CD4-positive, alpha-beta T cell (primary cell): ENCODE measurements around the gene MCCC1. TPM values are rescaled to one million over a fixed set of nuclear protein-coding genes. Genes with fewer than 3 reads are reported as not detected.

ENCODE experiments used
- ATAC-seq: fragments of 200-7000 bp; cut with Tn5 transposase; one replicate; pipeline ENCODE4 v1.10.0; 2022; ENCODE audit warnings: mild to moderate bottlenecking; ENCODE audit not compliant: poor library complexity
- CTCF ChIA-PET: fragments of 350-600 bp; sonication (Branson Sonifier 250); formaldehyde crosslinking; loops from one replicate; lab custom pipeline; 2021; ENCODE audit warnings: antibody characterized with exemption, inconsistent platforms; lab: Charles Lee
- POLR2A ChIA-PET: fragments of 350-600 bp; sonication (Branson Sonifier 250); formaldehyde crosslinking; loops from one replicate; lab custom pipeline; 2021; ENCODE audit warnings: antibody characterized with exemption, inconsistent platforms; lab: Charles Lee
- DNase-seq, 14 experiments: peaks; one replicate each; pipeline ENCODE4 v3.0.0-alpha.2; 2013 to 2020; ENCODE audit warnings: mixed read lengths in 2 of 14
- H3K27ac ChIP-seq, 2 donors: one replicate each; pipeline versions ENCODE4 v1.5.1 to v1.7.0; 2013; ENCODE audit warnings: low read length in 2 of 2, low read depth in 1 of 2, mild to moderate bottlenecking in 1 of 2
- H3K27me3 ChIP-seq, 2 experiments: 1 replicate in 1 of 2; 2 replicates in 1 of 2; pipeline versions ENCODE4 v1.6.1 to v1.7.0; 2013; ENCODE audit warnings: low read length in 2 of 2, control low read depth in 1 of 2, mild to moderate bottlenecking in 1 of 2, moderate library complexity in 1 of 2; ENCODE audit not compliant: insufficient read depth in 2 of 2, control insufficient read depth in 1 of 2
- H3K36me3 ChIP-seq: one replicate; pipeline ENCODE4 v1.6.1; 2013; ENCODE audit warnings: low read length, control low read depth; ENCODE audit not compliant: insufficient read depth
- H3K4me1 ChIP-seq: one replicate; pipeline ENCODE4 v1.6.1; 2013; ENCODE audit warnings: low read length, control low read depth; ENCODE audit not compliant: insufficient read depth
- H3K4me3 ChIP-seq: one replicate; pipeline ENCODE4 v1.5.1; 2013; ENCODE audit warnings: mild to moderate bottlenecking, low read length, moderate library complexity
- H3K9me3 ChIP-seq, 2 experiments: 1 replicate in 1 of 2; 2 replicates in 1 of 2; pipeline versions ENCODE4 v1.6.1 to v1.7.0; 2013; ENCODE audit warnings: low read length in 2 of 2, mild to moderate bottlenecking in 2 of 2, control low read depth in 1 of 2, moderate library complexity in 1 of 2; ENCODE audit not compliant: control insufficient read depth in 1 of 2, insufficient read depth in 1 of 2
- H3K27ac Mint-ChIP-seq: one replicate; pipeline ENCODE4 v1.8.0; 2020; ENCODE audit warnings: mixed read lengths
- H3K27me3 Mint-ChIP-seq: one replicate; pipeline ENCODE4 v1.8.0; 2021; ENCODE audit warnings: mixed read lengths
- H3K36me3 Mint-ChIP-seq: one replicate; pipeline ENCODE4 v1.8.0; 2021; ENCODE audit warnings: low read depth, mixed read lengths
- H3K4me1 Mint-ChIP-seq: one replicate; pipeline ENCODE4 v1.8.0; 2021; ENCODE audit warnings: low read depth, mixed read lengths
- H3K4me3 Mint-ChIP-seq: one replicate; pipeline ENCODE4 v1.8.0; 2020; ENCODE audit warnings: mild to moderate bottlenecking, mixed read lengths
- H3K9me3 Mint-ChIP-seq: one replicate; pipeline ENCODE4 v1.8.0; 2020; ENCODE audit warnings: mixed read lengths
- intact Hi-C, 2 experiments: fragments of 100-400 bp; cut with DNase I in 1 of 2; cut with micrococcal nuclease in 1 of 2; formaldehyde crosslinking; loops; one replicate each; pipeline versions ENCODE4 v1.15.1 to v1.9.0; 2023 to 2025; cut with DNase I, micrococcal nuclease
- total RNA-seq, 174 experiments: library from RNA in 2 of 174; stranded (reverse) in 2 of 174; gene quantifications; one replicate each; pipeline ENCODE4 v1.2.3 and lab custom pipeline; 2021 to 2026
- TF ChIP-seq, protein P1 (sequence below): fragments of 200-600 bp; IDR thresholded peaks from one replicate; pipeline ENCODE4 v1.8.0; 2022; ENCODE audit warnings: antibody characterized with exemption, mild to moderate bottlenecking

The MCCC1 gene
- total RNA-seq, 2 experiments from 2014 or later: 16.4 to 16.7 TPM

DNA sequence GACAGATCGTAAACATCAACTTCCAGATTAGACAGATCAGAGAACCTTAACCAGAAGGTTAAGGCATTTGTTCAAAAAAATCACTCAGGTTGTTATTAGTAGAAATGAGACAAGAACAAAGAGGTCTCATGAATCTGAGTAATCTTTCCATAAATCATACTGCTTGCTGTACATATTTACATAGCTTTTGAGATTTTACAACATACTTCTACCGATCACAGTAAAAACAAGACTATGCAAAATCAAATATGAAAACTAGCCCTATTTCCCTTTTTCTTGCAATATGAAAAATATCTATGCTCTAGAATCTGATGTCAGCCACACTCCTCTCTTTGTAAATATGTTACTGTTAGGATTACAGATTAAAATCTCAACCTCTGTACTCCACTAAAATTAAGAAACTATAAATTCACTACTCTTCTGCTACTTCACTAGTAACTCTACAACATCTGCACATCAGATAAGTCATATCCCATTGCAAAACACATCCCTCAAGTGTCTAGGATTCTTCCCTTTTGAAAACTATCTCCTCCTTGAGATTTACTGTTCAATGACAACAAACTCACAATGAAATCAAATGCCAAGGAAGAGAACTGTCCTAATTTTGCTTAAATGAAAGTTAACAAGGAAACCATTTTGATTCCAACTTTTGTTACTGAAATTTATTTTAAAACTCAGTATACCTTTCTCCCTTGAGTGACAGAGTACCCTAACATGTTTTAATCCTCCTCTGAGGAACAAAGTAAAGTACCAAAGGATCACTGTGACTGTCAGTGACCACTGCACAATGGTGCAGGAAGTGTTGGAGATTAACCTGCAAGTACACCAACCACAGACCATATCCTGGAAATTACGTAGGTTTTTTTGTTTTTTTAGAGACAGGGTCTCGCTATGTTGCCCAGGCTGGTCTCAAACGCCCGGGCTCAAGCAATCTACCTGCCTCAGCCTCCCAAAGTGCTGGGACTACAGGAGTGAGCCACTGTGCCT, 131.8 kb downstream of the MCCC1 start:
- H3K27me3 Mint-ChIP-seq: no peaks in the 10 kb centered on the region
- intact Hi-C loops: no loop called here
- peaks cover 0 to 3% of the 10 kb centered on the region in 2 experiments for H3K9me3 ChIP-seq
- H3K4me1 Mint-ChIP-seq: peaks cover 68% of the 10 kb centered on the region
- ATAC-seq (peak; percentile 74), DNase-seq (peak in 4 of 14 experiments; percentile 21 to 67 (median 25))
- no peaks in the 10 kb centered on the region for H3K9me3 Mint-ChIP-seq
- H3K4me1 ChIP-seq: peaks cover 21% of the 10 kb centered on the region
- no peak overlapping the region for H3K27ac ChIP-seq
- peak overlapping the region; percentile 65 for H3K27ac Mint-ChIP-seq
- H3K4me3 ChIP-seq: no peak overlapping the region
- peaks cover 25% of the 10 kb centered on the region for H3K36me3 Mint-ChIP-seq
- ChIA-PET CTCF (no interaction called here), POLR2A (no interaction called here)
- TF ChIP-seq, protein P1, sequence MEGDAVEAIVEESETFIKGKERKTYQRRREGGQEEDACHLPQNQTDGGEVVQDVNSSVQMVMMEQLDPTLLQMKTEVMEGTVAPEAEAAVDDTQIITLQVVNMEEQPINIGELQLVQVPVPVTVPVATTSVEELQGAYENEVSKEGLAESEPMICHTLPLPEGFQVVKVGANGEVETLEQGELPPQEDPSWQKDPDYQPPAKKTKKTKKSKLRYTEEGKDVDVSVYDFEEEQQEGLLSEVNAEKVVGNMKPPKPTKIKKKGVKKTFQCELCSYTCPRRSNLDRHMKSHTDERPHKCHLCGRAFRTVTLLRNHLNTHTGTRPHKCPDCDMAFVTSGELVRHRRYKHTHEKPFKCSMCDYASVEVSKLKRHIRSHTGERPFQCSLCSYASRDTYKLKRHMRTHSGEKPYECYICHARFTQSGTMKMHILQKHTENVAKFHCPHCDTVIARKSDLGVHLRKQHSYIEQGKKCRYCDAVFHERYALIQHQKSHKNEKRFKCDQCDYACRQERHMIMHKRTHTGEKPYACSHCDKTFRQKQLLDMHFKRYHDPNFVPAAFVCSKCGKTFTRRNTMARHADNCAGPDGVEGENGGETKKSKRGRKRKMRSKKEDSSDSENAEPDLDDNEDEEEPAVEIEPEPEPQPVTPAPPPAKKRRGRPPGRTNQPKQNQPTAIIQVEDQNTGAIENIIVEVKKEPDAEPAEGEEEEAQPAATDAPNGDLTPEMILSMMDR: no peak
- peak overlapping the region; percentile 69 for H3K4me3 Mint-ChIP-seq
- no peaks in the 10 kb centered on the region for H3K27me3 ChIP-seq
- no peaks in the 10 kb centered on the region for H3K36me3 ChIP-seq

- H3K4me1 Mint-ChIP-seq: peaks cover 59% of the 10 kb centered on the region
- peak overlapping the region; percentile 12 for H3K4me3 Mint-ChIP-seq
- H3K4me3 ChIP-seq: no peak overlapping the region
Measured at GRCh38 chr3:182965861-182966366, 133.4 kb downstream of the MCCC1 start.

More at GRCh38 chr3:182965861-182966366, 133.4 kb downstream of the MCCC1 start:
- Mint-ChIP-seq H3K36me3 (peaks cover 38% of the 10 kb centered on the region), H3K27ac (peak overlapping the region; percentile 43), H3K27me3 (no peaks in the 10 kb centered on the region), H3K9me3 (no peaks in the 10 kb centered on the region)
- intact Hi-C loops: no loop called here
- DNase-seq: no peak
- TF ChIP-seq, protein P1: no peak
- ChIA-PET CTCF (no interaction called here), POLR2A (no interaction called here)
- Histone ChIP-seq H3K9me3 (peaks cover 0 to 3% of the 10 kb centered on the region in 2 experiments), H3K27ac (peak overlapping the region in 1 of 2 donors; percentile 3), H3K27me3 (no peaks in the 10 kb centered on the region), H3K4me1 (peaks cover 18% of the 10 kb centered on the region), H3K36me3 (peaks cover 8% of the 10 kb centered on the region)
- ATAC-seq: no peak

Other genes starting within 250 kb of the MCCC1 start
- 10 to 100 TPM; 35.4 to 38.9 TPM for gene DCUN1D1, start 119.0 kb downstream of the MCCC1 start, total RNA-seq
- 1 to 10 TPM; 1.9 to 3.4 TPM for gene LAMP3, start 63.2 kb upstream of the MCCC1 start, total RNA-seq
- under 1 TPM; 0.60 to 0.73 TPM for gene B3GNT5, start 153.8 kb upstream of the MCCC1 start, total RNA-seq